Cardiac fibroblast (primary cell): ENCODE measurements around the gene SPSB4.

Experiments
- DNase-seq, 2 donors: peaks; one replicate each; pipeline versions ENCODE4 v3.0.0 to v3.0.0-alpha.2; 2010; ENCODE audit warnings: low read depth in 2 of 2
- H3K4me3 ChIP-seq, 2 donors: replicated peaks in 1 of 2; 1 replicate in 1 of 2; 2 replicates in 1 of 2; pipeline ENCODE4 v1.5.1; 2011; ENCODE audit warnings: low read depth in 2 of 2, low read length in 2 of 2, mild to moderate bottlenecking in 2 of 2, moderate library complexity in 1 of 2
- CTCF ChIP-seq: IDR thresholded peaks from one replicate; pipeline ENCODE4 v1.5.1; 2011; ENCODE audit warnings: low read depth, mild to moderate bottlenecking, low read length, inconsistent platforms

SPSB4 gene

GRCh38 chr3:141059816-141060215, 8.7 kb downstream of the SPSB4 start:
- no peak overlapping the region for H3K4me3 ChIP-seq
- TF ChIP-seq CTCF, result no peak
- no peak for DNase-seq

GRCh38 chr3:141060327-141060726, 9.2 kb downstream of the SPSB4 start:
- no peak for DNase-seq
- no peak overlapping the region for H3K4me3 ChIP-seq
- TF ChIP-seq CTCF, result no peak

- no peak for DNase-seq
- no peak for TF ChIP-seq CTCF
- H3K4me3 ChIP-seq, result no peak overlapping the region
Observed at GRCh38 chr3:141063831-141064230, 12.7 kb downstream of the SPSB4 start.

GRCh38 chr3:141064255-141064926, 13.2 kb downstream of the SPSB4 start:
- TF ChIP-seq CTCF, result no peak
- no peak for DNase-seq
- H3K4me3 ChIP-seq, result no peak overlapping the region

GRCh38 chr3:141065258-141065657, 14.1 kb downstream of the SPSB4 start:
- no peak for TF ChIP-seq CTCF
- no peak overlapping the region for H3K4me3 ChIP-seq
- DNase-seq, result no peak

GRCh38 chr3:141065841-141066805, 15.0 kb downstream of the SPSB4 start:
- TF ChIP-seq CTCF, result no peak

More at GRCh38 chr3:141065841-141066805, 15.0 kb downstream of the SPSB4 start:
- no peak overlapping the region for H3K4me3 ChIP-seq
- DNase-seq, result no peak
